HG02840 (cell line): Measurements from ENCODE around the gene ZNF76.

Source experiments
- ATAC-seq: cut with Tn5 transposase; IDR thresholded peaks from one replicate; pipeline ENCODE4 v1.9.1; 2021; ENCODE audit warnings: mild to moderate bottlenecking, moderate library complexity, moderate number of reproducible peaks; ENCODE audit not compliant: unreplicated experiment, low FRiP score

ZNF76 gene

GRCh38 chr6:35264550-35265274 lies 5.2 kb downstream of the ZNF76 start:
- no peak for ATAC-seq

DNA sequence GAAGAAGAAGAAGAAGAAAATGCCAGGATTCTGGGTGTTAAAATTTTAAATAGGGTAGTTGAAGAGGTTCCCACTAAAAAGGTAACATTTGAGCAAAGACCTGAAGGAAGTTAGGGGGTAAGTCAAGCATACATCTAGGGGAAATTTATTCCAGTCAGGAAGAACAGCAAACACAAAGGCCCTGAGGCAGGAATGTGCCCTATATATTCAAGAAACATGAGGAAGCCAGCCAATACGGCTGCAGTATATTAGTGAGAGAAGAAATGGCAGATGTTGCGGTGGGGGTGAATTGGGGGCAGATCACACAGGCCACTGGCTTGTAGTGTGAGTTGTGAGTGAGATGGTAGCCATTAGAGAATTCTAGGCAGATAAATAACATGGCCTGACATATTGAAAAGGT lies 6.0 kb downstream of the ZNF76 start:
- no peak for ATAC-seq

DNA sequence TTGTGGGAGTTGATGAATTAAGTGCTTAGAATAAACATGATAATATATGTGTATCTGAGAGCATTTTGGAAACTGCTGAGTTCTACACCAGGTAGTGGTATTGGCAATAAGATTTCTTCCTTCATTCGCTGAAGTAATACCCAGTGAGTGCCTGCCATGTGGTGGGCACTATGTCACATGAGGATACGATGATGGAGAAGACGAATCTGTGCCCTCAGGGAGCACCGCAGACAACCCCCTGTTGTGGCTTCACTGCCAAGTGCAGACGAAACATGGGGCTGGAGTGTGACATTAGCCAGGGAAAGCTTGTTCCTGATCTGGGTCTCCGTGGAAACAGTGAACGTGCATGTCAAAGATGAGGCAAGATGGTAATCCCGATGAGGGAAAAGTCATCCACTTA lies 7.9 kb downstream of the ZNF76 start:
- ATAC-seq = no peak

DNA sequence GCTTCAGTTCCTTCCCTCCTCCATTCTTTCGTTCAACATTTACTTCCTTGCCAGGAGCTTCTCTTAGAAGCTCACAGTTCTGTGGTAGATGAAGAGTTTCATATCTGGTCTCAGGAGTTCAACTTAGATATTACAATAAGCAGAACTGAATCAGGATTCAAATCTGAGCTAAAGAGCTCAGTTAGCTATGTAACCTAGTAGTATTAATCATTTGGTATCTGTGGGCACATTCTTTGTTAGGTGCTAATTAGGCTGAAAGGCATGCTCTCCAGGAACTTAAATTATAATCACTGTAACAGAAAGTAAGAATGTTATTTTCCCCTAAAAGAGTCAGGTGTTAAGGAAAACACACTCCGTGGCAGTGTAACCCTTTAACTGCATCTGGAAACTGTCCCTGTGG lies 8.4 kb downstream of the ZNF76 start:
- ATAC-seq = no peak

GRCh38 chr6:35272005-35272404 lies 12.5 kb downstream of the ZNF76 start:
- ATAC-seq = no peak

DNA sequence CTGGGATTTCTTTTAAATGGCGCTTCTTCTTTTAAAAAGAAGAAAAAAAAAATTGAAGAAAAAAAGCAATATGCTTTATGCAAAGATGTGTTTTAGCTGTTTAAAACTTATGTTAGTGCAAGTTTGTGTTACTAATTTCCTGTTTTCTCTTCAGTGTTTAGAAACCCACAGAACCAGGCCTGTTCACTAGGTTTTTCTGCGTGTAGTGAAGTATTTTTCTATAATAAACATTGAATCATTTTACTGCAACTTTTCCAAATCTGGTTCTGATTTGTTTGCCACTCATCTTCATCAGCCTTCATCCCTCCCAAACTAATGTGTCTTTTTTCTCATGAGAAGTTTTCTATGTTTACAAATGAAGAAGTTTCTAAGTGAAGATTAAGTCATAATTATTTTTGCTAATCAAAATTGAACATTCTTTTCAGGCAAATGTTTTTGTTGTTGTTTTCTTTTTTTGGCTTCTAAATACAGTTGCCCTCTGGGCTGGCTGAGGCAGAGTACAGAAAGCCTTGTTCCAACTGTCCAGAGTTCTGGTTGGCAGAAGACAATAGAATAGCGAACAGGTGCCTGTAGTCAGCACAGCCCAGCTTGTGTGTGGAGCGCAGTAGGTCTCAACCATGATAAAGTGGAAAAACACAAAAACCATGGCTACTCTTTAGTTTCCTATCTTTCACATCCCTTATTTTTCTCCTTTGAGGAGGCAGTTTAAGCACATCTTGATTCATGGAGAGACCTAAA lies 14.5 kb downstream of the ZNF76 start:
- ATAC-seq = no peak

- no peak for ATAC-seq
Observed at GRCh38 chr6:35275744-35276260, 16.3 kb downstream of the ZNF76 start.

DNA sequence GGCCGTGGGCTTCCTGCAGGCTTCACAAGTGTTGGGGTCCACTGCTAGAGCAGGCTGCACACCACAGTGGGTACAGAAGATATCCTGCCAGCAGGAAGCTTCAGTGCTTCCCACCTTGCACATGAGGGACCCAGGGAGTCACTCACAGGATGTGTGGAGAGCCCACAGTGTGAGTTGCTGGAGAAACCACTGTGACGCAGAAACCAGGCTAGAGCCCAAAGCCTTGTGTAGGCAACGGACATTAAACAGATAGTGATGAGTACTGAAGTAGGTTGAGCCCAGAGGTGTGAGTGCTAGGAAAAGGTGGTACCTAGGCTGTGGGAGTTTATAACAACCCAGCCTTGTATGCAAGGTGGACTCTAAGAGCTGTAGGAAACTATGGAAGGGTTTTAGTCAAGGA lies 19.2 kb downstream of the ZNF76 start:
- ATAC-seq = no peak

DNA sequence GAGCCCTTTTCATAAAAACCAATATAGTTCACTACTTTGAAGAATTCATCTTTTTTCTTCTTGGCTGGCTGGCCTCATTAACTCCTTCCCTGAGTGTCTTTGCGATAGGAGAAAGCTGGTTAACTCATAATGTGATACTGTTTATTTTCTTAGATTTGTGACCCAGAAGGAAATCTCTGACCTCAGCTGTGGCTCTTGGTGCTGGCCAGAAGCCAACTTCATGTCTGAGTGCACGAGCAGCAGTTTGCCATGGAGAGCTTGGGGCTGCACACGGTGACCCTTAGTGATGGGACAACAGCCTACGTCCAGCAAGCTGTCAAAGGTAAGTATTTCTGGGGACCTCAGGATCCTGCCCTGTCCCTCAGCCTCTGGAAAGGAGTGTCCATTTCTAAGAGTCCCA lies 21.4 kb downstream of the ZNF76 start:
- ATAC-seq = no peak

DNA sequence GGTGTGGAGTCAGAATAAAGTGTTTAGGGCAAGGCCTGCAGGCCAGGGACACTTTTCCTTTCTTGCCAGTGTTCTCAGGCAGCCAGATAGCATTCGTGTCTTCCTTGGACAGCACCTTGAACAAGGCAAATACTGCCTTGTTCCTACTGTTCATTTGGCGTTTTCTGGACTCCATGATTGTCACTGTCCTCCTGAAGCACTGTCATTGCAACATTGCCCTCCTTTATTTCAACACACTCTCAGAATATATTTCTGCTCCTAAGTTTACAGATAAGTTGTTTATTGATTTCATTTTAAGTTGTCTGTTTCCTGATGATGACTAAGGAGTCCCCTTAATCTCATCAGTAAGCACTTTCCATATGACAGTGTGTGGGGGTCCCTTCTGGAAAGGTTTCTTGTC lies 22.9 kb downstream of the ZNF76 start:
- ATAC-seq = no peak

GRCh38 chr6:35283361-35283760 lies 23.8 kb downstream of the ZNF76 start:
- ATAC-seq = no peak

GRCh38 chr6:35287671-35288396 lies 28.3 kb downstream of the ZNF76 start:
- no peak for ATAC-seq

DNA sequence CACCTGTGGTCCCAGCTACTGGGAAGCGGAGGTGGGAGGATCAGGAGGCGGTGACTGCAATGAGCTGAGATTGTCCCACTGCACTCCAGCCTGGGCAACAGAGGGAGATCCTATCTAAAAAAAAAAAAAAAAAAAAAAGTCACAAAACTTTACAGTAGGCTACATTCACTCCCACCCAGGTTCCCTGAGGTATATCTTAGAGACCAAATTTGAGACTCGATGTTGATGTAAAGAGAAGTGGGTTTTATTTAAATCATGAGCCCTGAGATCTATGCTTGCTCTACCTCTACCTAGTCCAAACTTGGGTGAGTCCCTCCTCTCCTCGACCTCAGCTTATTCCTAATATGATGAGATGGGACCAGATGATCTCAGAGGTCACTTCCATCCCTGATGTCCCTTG lies 29.3 kb downstream of the ZNF76 start:
- ATAC-seq = no peak

GRCh38 chr6:35291491-35291890 lies 32.0 kb downstream of the ZNF76 start:
- ATAC-seq = no peak

DNA sequence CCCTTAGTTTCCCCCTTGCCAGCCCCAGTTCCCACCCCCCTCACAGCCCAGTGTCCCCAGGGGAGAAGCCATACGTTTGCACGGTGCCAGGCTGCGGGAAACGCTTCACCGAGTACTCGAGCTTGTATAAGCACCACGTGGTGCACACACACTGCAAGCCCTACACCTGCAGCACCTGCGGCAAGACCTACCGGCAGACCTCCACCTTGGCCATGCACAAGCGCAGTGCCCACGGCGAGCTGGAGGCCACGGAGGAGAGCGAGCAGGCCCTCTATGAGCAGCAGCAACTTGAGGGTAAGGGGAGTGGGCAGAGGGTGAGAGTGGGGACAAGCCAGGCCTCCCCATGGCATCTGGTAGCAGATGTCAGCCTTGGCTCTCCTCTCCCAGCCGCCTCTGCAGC lies 33.0 kb downstream of the ZNF76 start:
- no peak for ATAC-seq

- no peak for ATAC-seq
Observed at GRCh38 chr6:35293681-35294080, 34.1 kb downstream of the ZNF76 start.

GRCh38 chr6:35294308-35294945 lies 34.9 kb downstream of the ZNF76 start:
- no peak for ATAC-seq

DNA sequence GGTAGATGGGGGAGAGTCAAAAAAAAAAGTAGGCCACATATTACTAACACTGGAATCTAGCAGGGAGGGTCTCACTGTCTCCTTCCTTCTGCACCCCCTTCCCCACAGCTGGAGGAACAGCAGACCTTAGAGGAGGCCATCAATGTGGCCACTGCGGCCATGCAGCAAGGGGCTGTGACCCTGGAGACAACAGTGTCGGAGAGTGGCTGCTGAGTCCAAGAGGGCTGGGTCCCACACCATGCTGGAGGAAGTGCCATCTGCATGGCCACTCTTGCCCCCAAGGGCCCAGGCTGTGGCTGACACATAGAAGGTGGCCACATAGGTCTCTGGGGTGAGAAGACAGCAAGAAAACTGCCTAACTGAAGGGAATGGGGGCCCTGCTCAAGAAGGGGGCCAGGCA lies 35.5 kb downstream of the ZNF76 start:
- no peak for ATAC-seq

DNA sequence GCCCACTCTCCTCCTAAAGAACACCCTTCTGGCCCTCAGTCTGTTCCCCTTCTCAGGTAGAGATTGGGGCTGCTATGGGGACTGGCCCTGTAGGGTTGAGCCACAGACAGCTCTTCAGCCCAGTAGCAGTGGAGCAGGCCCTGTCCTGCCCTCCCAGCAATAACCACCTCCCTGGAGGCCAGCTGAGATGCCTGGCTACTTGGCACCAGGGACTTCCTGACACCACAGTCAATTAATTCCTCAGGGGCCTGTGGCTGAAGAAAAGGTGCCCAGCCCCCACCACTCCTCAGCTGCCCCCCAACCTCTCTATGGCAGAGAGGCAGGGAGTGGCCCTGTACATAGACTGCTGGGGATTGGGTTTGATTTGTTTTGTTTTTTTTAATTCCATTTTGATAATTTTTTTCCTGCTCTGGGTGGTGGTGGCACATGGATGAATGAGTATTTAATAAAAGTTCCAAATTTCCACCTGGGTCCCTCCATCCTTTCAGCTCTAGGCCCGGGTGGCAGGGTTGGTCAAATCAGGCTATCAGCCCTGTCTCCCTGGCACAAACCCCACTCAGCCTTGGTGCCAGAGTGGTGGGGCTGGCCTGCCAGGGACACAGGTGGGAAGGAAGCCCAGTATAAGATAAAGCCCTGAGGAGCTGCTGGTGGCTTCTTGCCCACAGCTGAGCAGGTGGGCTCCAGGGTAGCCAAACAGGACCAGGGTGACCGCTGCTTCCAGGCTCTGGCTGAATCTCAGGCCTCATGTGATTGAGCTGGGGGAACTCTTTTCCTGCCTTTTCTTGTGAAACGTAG lies 36.2 kb downstream of the ZNF76 start:
- ATAC-seq = no peak
